Measurements from ENCODE around the gene SUCLG2.
"Not testable (repeated sequence)": the region's sequence is repeated elsewhere in the genome, so short reads cannot be mapped to it uniquely, and the experiment has no call there.

SUCLG2 gene

GRCh38 chr3:67601385-67601784, 53.0 kb downstream of the SUCLG2 start:
- no peak for FAIRE-seq
- TF ChIP-seq SPI1 (IDR thresholded peaks at IDR 0.05; ENCODE audit: low read depth, low read length) (no peak), POLR2A (IDR thresholded peaks at IDR 0.05; ENCODE audit: low read depth, low read length) (no peak), POLR2AphosphoS5 (IDR thresholded peaks at IDR 0.05; ENCODE audit: low read depth, low read length) (no peak), POU2F2 (IDR thresholded peaks at IDR 0.05; ENCODE audit: low read depth, low read length) (no peak), PAX5 (IDR thresholded peaks at IDR 0.05; ENCODE audit: insufficient read depth, low read length, severe bottlenecking) (no peak), TAF1 (IDR thresholded peaks at IDR 0.05; ENCODE audit: low read depth, low read length) (no peak)
- no peak for DNase-seq (ENCODE audit: insufficient read length, low spot score)

GRCh38 chr3:67599821-67600220, 54.6 kb downstream of the SUCLG2 start:
- no peak for TF ChIP-seq POU2F2 (IDR thresholded peaks at IDR 0.05; ENCODE audit: low read depth, low read length)
- no peak for TF ChIP-seq SPI1 (IDR thresholded peaks at IDR 0.05; ENCODE audit: low read depth, low read length)
- no peak for TF ChIP-seq TAF1 (IDR thresholded peaks at IDR 0.05; ENCODE audit: low read depth, low read length)
- TF ChIP-seq POLR2AphosphoS5 (IDR thresholded peaks at IDR 0.05; ENCODE audit: low read depth, low read length), result no peak
- no peak for TF ChIP-seq PAX5 (IDR thresholded peaks at IDR 0.05; ENCODE audit: insufficient read depth, low read length, severe bottlenecking)
- no peak for TF ChIP-seq POLR2A (IDR thresholded peaks at IDR 0.05; ENCODE audit: low read depth, low read length)
- no peak for DNase-seq (ENCODE audit: insufficient read length, low spot score)
- no peak for FAIRE-seq

- TF ChIP-seq POLR2AphosphoS5 (IDR thresholded peaks at IDR 0.05; ENCODE audit: low read depth, low read length), result no peak
- TF ChIP-seq TAF1 (IDR thresholded peaks at IDR 0.05; ENCODE audit: low read depth, low read length), result no peak
- no peak for TF ChIP-seq SPI1 (IDR thresholded peaks at IDR 0.05; ENCODE audit: low read depth, low read length)
- no peak for TF ChIP-seq POU2F2 (IDR thresholded peaks at IDR 0.05; ENCODE audit: low read depth, low read length)
- TF ChIP-seq POLR2A (IDR thresholded peaks at IDR 0.05; ENCODE audit: low read depth, low read length), result no peak
- no peak for TF ChIP-seq PAX5 (IDR thresholded peaks at IDR 0.05; ENCODE audit: insufficient read depth, low read length, severe bottlenecking)
- no peak for DNase-seq (ENCODE audit: insufficient read length, low spot score)
- FAIRE-seq, result no peak
Observed at GRCh38 chr3:67598814-67599556, 55.4 kb downstream of the SUCLG2 start.

GRCh38 chr3:67595424-67595823, 59.0 kb downstream of the SUCLG2 start:
- FAIRE-seq (no peak), DNase-seq (ENCODE audit: insufficient read length, low spot score) (no peak)
- TF ChIP-seq POU2F2 (IDR thresholded peaks at IDR 0.05; ENCODE audit: low read depth, low read length), result no peak
- no peak for TF ChIP-seq TAF1 (IDR thresholded peaks at IDR 0.05; ENCODE audit: low read depth, low read length)

- FAIRE-seq, result no peak
- no peak for TF ChIP-seq POU2F2 (IDR thresholded peaks at IDR 0.05; ENCODE audit: low read depth, low read length)
- TF ChIP-seq PAX5 (IDR thresholded peaks at IDR 0.05; ENCODE audit: insufficient read depth, low read length, severe bottlenecking), result no peak
- TF ChIP-seq SPI1 (IDR thresholded peaks at IDR 0.05; ENCODE audit: low read depth, low read length), result no peak
- TF ChIP-seq POLR2A (IDR thresholded peaks at IDR 0.05; ENCODE audit: low read depth, low read length), result no peak
- TF ChIP-seq POLR2AphosphoS5 (IDR thresholded peaks at IDR 0.05; ENCODE audit: low read depth, low read length), result no peak
- no peak for TF ChIP-seq TAF1 (IDR thresholded peaks at IDR 0.05; ENCODE audit: low read depth, low read length)
- DNase-seq (ENCODE audit: insufficient read length, low spot score), result no peak
Observed at GRCh38 chr3:67593761-67594234, 60.6 kb downstream of the SUCLG2 start.

GRCh38 chr3:67592057-67592456, 62.4 kb downstream of the SUCLG2 start:
- no peak for FAIRE-seq
- DNase-seq (ENCODE audit: insufficient read length, low spot score), result no peak
- no peak for TF ChIP-seq POLR2AphosphoS5 (IDR thresholded peaks at IDR 0.05; ENCODE audit: low read depth, low read length)
- TF ChIP-seq POU2F2 (IDR thresholded peaks at IDR 0.05; ENCODE audit: low read depth, low read length), result no peak
- no peak for TF ChIP-seq TAF1 (IDR thresholded peaks at IDR 0.05; ENCODE audit: low read depth, low read length)
- TF ChIP-seq POLR2A (IDR thresholded peaks at IDR 0.05; ENCODE audit: low read depth, low read length), result no peak
- no peak for TF ChIP-seq SPI1 (IDR thresholded peaks at IDR 0.05; ENCODE audit: low read depth, low read length)
- TF ChIP-seq PAX5 (IDR thresholded peaks at IDR 0.05; ENCODE audit: insufficient read depth, low read length, severe bottlenecking), result no peak

GRCh38 chr3:67587811-67588210, 66.6 kb downstream of the SUCLG2 start:
- no peak for TF ChIP-seq PAX5 (IDR thresholded peaks at IDR 0.05; ENCODE audit: insufficient read depth, low read length, severe bottlenecking)
- DNase-seq (ENCODE audit: insufficient read length, low spot score), result no peak
- no peak for FAIRE-seq

GRCh38 chr3:67587301-67587700, 67.1 kb downstream of the SUCLG2 start:
- TF ChIP-seq POLR2A (IDR thresholded peaks at IDR 0.05; ENCODE audit: low read depth, low read length), result no peak
- no peak for TF ChIP-seq TAF1 (IDR thresholded peaks at IDR 0.05; ENCODE audit: low read depth, low read length)
- TF ChIP-seq POLR2AphosphoS5 (IDR thresholded peaks at IDR 0.05; ENCODE audit: low read depth, low read length), result no peak
- no peak for TF ChIP-seq SPI1 (IDR thresholded peaks at IDR 0.05; ENCODE audit: low read depth, low read length)
- no peak for FAIRE-seq
- no peak for DNase-seq (ENCODE audit: insufficient read length, low spot score)

GRCh38 chr3:67584608-67585007, 69.8 kb downstream of the SUCLG2 start:
- not testable (repeated sequence) for DNase-seq (ENCODE audit: insufficient read length, low spot score); FAIRE-seq

- FAIRE-seq, result no peak
- TF ChIP-seq PAX5 (IDR thresholded peaks at IDR 0.05; ENCODE audit: insufficient read depth, low read length, severe bottlenecking) (no peak), POLR2A (IDR thresholded peaks at IDR 0.05; ENCODE audit: low read depth, low read length) (no peak), TAF1 (IDR thresholded peaks at IDR 0.05; ENCODE audit: low read depth, low read length) (no peak), POLR2AphosphoS5 (IDR thresholded peaks at IDR 0.05; ENCODE audit: low read depth, low read length) (no peak)
- DNase-seq (ENCODE audit: insufficient read length, low spot score), result no peak
Observed at GRCh38 chr3:67580430-67581000, 73.9 kb downstream of the SUCLG2 start.

All from GM12891 (cell line).